H4 (cell line): Measurements from ENCODE around the gene AFF1. TPM values are rescaled to one million over a fixed set of nuclear protein-coding genes. Genes with fewer than 3 reads are reported as not detected.
"Not testable (repeated sequence)": the region's sequence is repeated elsewhere in the genome, so short reads cannot be mapped to it uniquely, and the experiment has no call there.

Source experiments
- DNase-seq: peaks from one replicate; pipeline ENCODE4 v3.0.0-alpha.2; 2015; ENCODE audit warnings: low spot score
- total RNA-seq: library from RNA; depleted of rRNA; stranded (reverse); fragments of >200 nt; shearing (Covaris generic); gene quantifications from 2 replicates; pipeline ENCODE4 v1.2.3, GENCODE V29; 2014

Gene AFF1
- total RNA-seq, 1 experiment from 2014 or later: 8.9 TPM

DNA sequence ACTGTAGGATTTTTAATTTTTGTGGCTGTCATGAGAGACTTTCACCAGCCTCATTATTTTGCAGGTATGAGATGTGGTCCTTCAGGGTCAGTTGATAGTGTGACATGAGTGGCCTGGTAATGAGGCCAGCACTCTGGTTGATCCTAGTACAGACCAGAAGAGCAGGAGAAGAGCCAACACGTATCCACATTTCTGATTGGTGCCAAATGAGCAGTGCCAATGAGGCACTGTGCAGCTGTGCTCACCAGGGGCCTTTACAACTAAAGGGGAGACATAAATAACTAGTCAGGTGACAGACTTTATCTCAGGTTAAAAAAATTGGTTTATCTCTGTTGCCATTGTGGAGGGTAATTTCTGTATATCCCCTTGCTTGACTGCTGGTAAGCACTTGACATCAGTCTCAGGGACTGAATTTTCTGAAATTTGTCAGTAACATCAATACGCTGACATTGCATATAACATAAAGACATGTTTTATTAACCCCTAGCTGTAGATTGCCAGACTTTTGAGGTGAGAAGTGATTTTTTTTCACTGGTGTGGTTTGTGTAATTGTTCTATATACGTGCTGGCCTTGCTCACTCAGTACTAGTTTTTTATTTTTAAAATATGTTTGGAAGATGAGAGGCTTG, 101.2 kb downstream of the AFF1 start:
- no peak for DNase-seq

DNA sequence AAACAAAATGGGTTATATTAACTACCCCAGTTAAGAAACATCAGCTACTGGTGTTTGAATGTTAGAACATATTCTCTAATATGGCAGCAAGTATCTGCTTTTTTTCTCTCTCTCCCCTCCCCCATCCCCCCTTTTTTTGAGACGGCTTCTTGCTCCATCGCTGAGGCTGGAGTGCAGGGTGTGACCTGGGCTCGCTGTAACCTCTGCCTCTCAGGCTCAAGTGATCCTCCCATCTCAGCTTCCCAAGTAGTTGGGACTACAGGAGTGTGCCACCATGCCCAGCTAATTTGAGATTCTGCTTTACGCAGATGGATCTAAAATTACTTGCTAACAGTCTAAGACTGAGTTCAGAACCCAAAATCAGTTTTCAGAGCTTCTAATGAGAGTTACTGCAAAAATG, 101.9 kb downstream of the AFF1 start:
- no peak for DNase-seq

GRCh38 chr4:87037171-87037570, 102.4 kb downstream of the AFF1 start:
- DNase-seq: not testable (repeated sequence)

DNA sequence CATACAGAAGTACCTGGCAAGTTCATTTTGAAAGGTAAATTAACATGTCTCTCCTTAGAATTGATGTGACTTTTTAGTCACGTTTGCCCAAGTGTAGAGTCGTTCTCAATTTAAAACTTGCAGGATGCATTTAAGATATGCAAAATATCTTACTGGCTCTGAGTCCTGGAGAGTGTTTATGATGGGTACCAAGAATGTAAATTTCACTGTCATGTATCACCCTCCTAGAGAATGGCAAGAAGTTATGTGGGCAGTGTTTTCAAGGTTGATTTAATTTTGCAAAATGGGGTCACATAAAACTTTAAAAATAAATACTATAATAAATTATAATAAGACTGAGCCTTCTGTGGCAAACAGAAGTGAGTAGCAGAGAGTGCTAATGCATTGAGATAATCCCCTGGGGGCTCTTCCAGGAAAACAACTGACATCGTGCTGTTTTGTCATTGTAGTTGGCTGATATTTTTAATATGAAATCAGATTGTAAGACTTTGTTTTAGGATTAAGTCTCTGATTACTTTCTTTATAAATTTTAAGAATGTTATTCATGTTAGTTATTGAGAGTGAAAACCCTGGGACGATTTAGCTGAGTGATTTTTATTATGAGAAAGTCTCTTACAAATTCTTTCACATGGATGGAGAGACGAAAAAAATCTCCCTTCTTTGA, 103.0 kb downstream of the AFF1 start:
- no peak for DNase-seq

DNA sequence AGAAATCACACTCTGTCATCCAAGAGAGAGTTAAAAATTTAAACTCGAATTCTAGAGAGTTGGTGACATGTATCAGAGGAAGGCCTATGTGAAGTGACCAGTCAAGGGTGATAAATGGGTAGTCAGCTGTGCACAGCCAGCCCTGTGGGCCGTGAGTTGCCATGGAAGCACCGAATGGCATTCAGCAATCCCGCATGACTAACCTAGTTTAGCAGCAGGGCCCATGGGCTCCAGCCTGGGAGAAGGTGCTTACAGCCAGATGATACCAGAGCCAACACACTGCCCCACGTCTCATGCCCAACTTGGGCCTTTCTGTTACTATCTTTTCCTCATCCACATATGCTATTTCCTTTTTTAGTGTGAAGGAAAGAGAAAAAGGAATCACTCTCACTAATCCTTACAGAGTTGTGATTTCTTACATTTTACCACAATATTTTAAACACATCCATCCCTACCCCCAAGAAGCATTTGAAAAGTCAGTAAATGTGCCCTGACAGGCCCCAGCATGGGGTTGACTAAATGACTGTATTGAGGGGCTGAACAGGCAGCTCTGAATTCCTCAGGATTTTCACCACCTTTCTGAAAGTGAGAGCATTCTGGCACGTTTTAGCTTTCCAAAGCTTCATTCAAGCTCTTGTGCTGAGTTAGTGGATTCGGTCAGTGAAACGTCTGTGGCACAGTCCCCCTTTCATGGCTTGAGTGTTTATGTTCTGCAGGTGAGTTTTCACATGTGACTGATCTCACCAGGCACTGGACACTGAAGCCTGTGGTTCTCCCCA, 104.2 kb downstream of the AFF1 start:
- peak; percentile 79 for DNase-seq

DNA sequence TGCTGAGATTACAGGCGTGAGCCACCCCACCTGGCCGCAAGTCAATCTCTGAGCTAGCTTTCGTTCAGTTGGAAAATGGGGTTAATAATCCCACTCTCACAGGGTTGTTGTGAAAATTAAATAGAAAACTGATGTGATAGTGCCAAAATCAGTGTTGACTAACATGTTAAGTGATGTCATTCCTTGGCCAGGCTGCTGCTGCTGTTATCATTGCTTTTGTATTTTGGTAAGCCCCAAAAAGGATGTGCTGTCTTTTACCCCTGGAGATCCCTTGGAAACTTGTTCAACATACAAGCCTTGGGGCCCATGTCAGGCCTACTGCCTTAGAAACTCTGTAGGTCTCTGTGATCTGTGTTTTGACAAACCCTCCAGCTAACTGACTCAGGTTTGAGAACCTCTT, 106.3 kb downstream of the AFF1 start:
- no peak for DNase-seq

GRCh38 chr4:87042221-87042620, 107.4 kb downstream of the AFF1 start:
- no peak for DNase-seq

DNA sequence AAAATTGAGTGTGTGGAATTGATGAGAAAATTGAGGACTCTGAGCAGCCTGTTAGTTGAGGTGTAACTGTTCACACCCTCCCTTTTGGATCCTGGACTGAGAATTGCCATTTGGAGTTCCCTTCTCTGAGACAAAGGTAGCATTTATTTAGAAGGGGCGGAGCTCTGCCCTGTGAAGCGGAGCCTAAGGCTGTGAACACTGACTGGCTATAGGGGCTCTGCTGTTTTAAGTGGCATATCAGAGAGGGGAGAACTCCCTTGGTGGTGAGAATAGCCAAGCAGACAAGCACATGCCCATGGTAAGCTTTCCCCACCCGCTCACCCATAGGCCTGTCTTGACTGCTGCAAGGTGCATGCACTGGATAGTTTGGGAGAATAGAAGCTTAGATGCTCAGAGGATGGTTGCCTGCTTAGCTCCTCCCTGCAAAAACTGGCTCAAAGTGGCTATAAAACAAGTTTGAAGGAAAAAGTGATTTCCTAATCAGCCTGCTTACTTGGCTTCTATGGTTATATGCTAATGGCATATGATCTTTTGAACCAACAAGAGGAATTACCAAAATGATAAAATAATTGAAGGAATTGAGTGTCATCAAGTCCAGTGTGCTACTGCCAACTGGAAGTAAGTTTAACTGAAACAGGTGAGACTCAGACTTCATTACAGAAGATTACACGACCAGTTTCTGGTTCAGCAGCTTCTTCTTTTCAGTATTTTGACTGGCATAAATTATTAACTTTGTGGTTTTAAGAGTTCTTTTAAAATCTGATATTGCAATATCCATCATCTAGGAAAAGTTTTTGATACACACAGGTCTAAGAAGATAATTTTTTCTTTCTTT, 108.4 kb downstream of the AFF1 start:
- no peak for DNase-seq

GRCh38 chr4:87044511-87045233, 109.9 kb downstream of the AFF1 start:
- DNase-seq: no peak

- no peak for DNase-seq
Observed at GRCh38 chr4:87045234-87045558, 110.4 kb downstream of the AFF1 start.

DNA sequence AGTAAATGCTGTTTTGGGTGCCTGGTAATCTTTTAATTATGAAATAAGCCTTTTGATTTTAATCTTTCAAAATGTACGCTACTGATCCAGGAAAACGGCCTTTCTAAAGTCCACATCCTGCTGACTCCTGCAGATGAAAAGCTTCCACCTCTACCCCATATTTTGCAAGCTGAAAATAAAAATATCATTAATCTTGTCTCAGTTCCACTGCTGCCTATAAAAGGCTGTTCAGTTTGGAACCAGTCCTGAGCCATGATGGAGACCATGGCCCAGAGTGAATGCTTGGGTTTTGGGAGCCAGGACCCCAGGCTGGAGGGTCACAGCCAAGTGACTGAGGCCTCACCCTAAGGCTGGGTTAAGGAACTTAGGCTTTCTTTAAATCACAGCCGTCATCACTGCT, 110.8 kb downstream of the AFF1 start:
- DNase-seq: no peak

- no peak for DNase-seq
Observed at GRCh38 chr4:87046121-87046551, 111.3 kb downstream of the AFF1 start.

- no peak for DNase-seq
Observed at GRCh38 chr4:87047281-87047798, 112.5 kb downstream of the AFF1 start.

GRCh38 chr4:87049508-87049907, 114.7 kb downstream of the AFF1 start:
- no peak for DNase-seq

- DNase-seq: no peak
Observed at GRCh38 chr4:87050596-87050995, 115.8 kb downstream of the AFF1 start.

DNA sequence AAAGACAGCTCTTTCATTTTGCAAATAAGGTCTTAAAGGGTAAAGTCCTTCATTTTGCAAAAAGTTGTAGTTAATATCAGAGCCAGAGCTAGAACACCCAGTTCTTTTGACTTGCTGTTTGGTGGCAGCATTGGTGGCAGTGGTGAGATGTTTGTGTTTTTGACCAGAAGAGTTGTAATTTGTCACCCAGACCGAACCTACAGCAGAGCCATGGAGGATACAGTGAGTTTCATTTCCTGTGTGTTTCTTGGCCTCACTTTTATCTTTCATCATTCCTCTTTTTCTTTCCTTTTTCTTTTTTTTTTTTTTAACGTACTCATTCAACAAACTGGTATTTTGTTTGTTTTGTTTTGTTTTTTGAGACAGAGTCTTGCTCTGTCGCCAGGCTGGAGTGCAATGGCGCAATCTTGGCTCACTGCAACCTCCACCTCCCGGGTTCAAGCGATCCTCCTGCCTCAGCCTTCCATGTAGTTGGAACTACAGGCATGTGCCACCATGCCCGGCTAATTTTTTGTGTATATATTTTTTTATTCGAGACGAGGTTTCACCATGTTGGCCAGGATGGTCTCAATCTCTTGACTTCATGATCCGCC, 116.4 kb downstream of the AFF1 start:
- DNase-seq: no peak

DNA sequence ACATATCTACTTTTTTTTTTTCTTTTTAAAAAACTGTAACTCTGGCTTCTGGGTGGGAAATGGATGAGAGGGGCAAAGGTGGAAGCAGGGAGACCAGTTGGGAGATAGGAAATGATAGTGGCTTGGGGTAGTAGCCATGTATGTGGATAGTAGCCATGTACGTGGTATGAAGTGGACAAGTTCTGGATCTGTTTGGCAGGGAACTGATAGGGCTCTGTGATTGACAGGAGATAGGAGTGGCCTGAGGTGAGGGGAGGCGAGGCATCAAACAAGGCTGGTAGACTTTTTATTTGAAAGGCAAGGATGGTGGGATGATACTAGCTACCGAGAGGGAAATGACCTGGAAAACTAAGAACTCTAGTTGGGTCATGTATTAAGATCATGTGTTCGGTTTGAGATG, 117.8 kb downstream of the AFF1 start:
- DNase-seq: no peak

DNA sequence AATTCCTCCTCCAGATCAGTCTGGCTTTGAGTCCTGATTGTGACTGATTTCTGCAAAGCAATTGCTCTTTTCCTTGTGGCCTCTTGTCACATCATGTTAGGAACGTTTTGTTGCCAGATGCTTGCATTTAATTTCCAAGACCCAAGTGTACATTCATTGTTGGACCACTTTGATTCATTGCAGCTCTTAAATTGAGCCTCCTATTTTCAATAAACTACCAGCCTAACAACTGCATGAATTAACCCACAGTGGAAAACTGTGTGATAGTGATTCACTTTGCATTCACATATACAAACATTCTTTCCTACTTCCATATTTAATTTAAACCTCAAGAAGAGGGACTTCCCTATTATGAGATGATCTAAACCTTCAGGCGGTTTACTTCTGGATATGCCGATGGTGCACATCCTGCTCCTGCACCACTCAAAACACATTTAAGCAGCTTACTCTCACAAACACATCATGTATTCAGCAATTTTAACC, 118.4 kb downstream of the AFF1 start:
- no peak for DNase-seq

DNA sequence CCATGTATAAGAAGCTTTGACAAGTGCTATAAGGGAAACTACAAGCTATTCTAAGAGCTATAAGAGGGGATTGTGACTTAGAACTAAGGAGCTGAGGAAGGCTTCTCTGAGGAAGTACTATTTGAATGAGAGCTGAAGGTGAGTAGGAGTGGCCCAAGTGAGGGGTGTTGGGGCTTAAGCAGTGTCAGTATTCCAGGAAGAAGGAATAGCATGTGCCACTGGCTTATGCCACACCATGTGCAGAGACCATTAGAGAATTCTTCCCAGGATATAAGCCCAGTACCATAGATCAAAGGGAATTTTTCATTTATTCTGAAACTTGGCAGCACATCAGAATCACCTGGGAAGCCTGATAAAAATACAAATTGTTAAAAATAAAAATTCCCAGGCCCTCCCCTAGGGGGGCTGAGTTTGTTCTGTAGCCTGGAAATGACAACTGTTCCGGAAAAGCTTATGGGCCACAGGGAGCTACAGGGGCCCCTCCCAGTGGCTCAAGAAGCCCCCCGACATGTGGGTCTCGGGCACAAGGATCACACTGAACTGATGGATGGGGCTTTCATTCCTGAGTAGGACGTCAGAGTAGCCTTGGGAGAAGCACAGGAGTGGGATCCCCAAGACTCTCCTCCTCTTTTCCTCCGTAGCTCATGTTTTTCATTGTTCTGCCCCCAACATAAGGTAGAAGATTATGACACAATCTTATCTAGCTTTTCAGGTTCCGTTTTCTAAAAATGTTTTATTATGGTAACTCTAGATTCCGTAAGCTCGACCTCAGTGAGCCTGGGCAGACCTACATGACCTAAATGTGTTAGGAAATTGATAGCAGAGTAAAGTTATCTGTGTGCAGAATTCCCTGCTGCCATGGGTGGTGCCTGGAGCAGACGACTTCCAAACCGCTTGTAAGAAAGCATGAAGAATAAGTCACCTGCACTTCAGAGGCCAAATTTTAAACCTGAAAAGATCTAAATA, 119.3 kb downstream of the AFF1 start:
- no peak for DNase-seq

DNA sequence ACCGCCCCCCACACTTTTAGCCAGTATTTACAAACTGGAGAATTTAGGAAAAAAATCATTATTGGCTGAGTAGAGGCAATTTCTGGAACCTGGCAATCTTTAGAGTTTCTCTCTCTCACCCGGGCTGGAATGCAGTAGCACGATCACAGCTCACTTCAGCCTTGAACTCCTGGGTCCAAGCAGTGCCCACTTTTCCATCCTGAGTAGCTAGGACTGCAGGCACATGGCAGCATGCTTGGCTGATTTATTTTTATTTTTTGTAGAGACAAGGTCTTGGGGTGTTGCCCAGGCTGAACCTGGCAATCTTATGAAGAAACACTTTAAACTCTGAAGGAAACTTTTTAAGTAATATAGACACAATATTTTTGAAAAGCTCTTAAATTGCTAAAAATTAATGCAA, 120.1 kb downstream of the AFF1 start:
- DNase-seq: no peak
